K562 (cell line): ENCODE measurements around the gene UFSP1. TPM values are rescaled to one million over a fixed set of nuclear protein-coding genes. Genes with fewer than 3 reads are reported as not detected.

ENCODE experiments used
- BMI1 ChIP-seq: fragments of 150-350 bp; IDR thresholded peaks from 2 replicates; pipeline ENCODE4 v1.6.1; 2014; ENCODE audit warnings: low read length
- DPF2 ChIP-seq: fragments of 450-650 bp; IDR thresholded peaks from 2 replicates; pipeline ENCODE4 v1.6.1; 2016
- EP300 ChIP-seq: IDR thresholded peaks from 2 replicates; pipeline ENCODE4 v1.6.1; 2012; ENCODE audit warnings: low read length, improper control_type of control experiment
- HCFC1 ChIP-seq: IDR thresholded peaks from 2 replicates; pipeline ENCODE4 v1.6.1; 2012; ENCODE audit warnings: low read depth, low read length, improper control_type of control experiment
- MAFF ChIP-seq: IDR thresholded peaks from 2 replicates; pipeline ENCODE4 v1.6.1; 2012; ENCODE audit warnings: low read length, improper control_type of control experiment
- OTX1 ChIP-seq: fragments of 450-650 bp; formaldehyde crosslinking; IDR thresholded peaks from 2 replicates; pipeline ENCODE4 v1.4.0; 2022; ENCODE audit warnings: mild to moderate bottlenecking
- PTTG1 ChIP-seq: fragments of 450-650 bp; IDR thresholded peaks from 2 replicates; pipeline ENCODE4 v1.6.1; 2016; ENCODE audit warnings: low read depth, mild to moderate bottlenecking, missing genetic modification characterization, missing compliant biosample characterization
- RHOXF2B ChIP-seq: fragments of 250-450 bp; sonication (Bioruptor Pico); conservative IDR thresholded peaks from 2 replicates; pipeline ENCODE4 v1.5.1; 2021
- SMARCA4 ChIP-seq: fragments of 450-650 bp; IDR thresholded peaks from 2 replicates; pipeline ENCODE4 v1.6.1; 2016
- STAG1 ChIP-seq: sonication (generic); formaldehyde crosslinking; IDR thresholded peaks from 2 replicates; pipeline ENCODE4 v1.5.0; 2020; ENCODE audit warnings: missing genetic modification reagents, borderline replicate concordance
- ZFX ChIP-seq: sonication (generic); formaldehyde crosslinking; IDR thresholded peaks from 2 replicates; pipeline ENCODE4 v1.8.0; 2022; ENCODE audit warnings: mild to moderate bottlenecking, missing genetic modification reagents, moderate library complexity
- ZNF121 ChIP-seq: sonication (generic); formaldehyde crosslinking; conservative IDR thresholded peaks from 2 replicates; pipeline ENCODE4 v1.8.0; 2022; ENCODE audit warnings: missing genetic modification reagents
- ZNF41 ChIP-seq: fragments of 250-450 bp; sonication (Bioruptor Pico); conservative IDR thresholded peaks from 2 replicates; pipeline ENCODE4 v1.4.0; 2020; ENCODE audit warnings: mild to moderate bottlenecking
- ZNF57 ChIP-seq: fragments of 450-650 bp; formaldehyde crosslinking; IDR thresholded peaks from 2 replicates; pipeline ENCODE4 v1.4.0; 2020; ENCODE audit warnings: mild to moderate bottlenecking, moderate library complexity
- polyA plus RNA-seq, 8 experiments: library from polyadenylated mRNA; depleted of rRNA in 4 of 8; stranded (reverse) in 5 of 8; unstranded in 3 of 8; fragments of >200 nt; fragmentation: Nextera tagmentation in 2 of 8; fragmentation: Illumina TruSeq in 1 of 8; extraction: Ambion mirVana in 2 of 8; extraction: Trizol in 1 of 8; gene quantifications; 2 replicates each; pipeline versions ENCODE4 v1.2.1 to v1.2.3, GENCODE V29; 2011 to 2014; ENCODE audit warnings: inconsistent platforms in 1 of 8, missing spikeins in 1 of 8
- total RNA-seq, 7 experiments: library from RNA; depleted of rRNA in 6 of 7; stranded (reverse); fragments of >200 nt in 6 of 7; fragmentation: Illumina TruSeq in 2 of 7; extraction: Trizol in 2 of 7; gene quantifications; 2 replicates each; pipeline versions ENCODE4 v1.2.1 to v1.2.3, GENCODE V29; 2011 to 2021; ENCODE audit warnings: low replicate concordance in 1 of 7
- TF ChIP-seq, protein P1 (sequence below): sonication (generic); formaldehyde crosslinking; IDR thresholded peaks from 2 replicates; pipeline ENCODE4 v1.8.0; 2022; ENCODE audit warnings: missing genetic modification reagents, mild to moderate bottlenecking, borderline replicate concordance
- TF ChIP-seq, protein P2 (sequence below): fragments of 450-650 bp; IDR thresholded peaks from 2 replicates; pipeline ENCODE4 v1.6.1; 2016; ENCODE audit warnings: low read depth, mild to moderate bottlenecking, moderate library complexity
- TF ChIP-seq, protein P3 (sequence below): fragments of 250-450 bp; sonication (Bioruptor Pico); IDR thresholded peaks from 2 replicates; pipeline ENCODE4 v1.8.0; 2021; ENCODE audit warnings: moderate library complexity, mild to moderate bottlenecking, inconsistent platforms
- TF ChIP-seq, protein P4 (sequence below), 2 experiments: fragments of 450-650 bp in 1 of 2; sonication (generic) in 1 of 2; formaldehyde crosslinking in 1 of 2; IDR thresholded peaks in 1 of 2; conservative IDR thresholded peaks in 1 of 2; 2 replicates each; pipeline versions ENCODE4 v1.6.1 to v1.8.1; 2016 to 2023; ENCODE audit warnings: mild to moderate bottlenecking in 2 of 2, moderate library complexity in 2 of 2, inconsistent platforms in 1 of 2, missing genetic modification reagents in 1 of 2
- TF ChIP-seq, protein P5 (sequence below): IDR thresholded peaks from 2 replicates; pipeline ENCODE4 v1.6.1; 2011; ENCODE audit warnings: borderline replicate concordance, low read depth, mild to moderate bottlenecking, moderate library complexity, low read length; ENCODE audit not compliant: insufficient read depth, poor library complexity, severe bottlenecking
- TF ChIP-seq, protein P6 (sequence below): fragments of 250-450 bp; sonication (Bioruptor Pico); IDR thresholded peaks from 2 replicates; pipeline ENCODE4 v1.4.0; 2020; ENCODE audit warnings: mild to moderate bottlenecking, moderate library complexity

Gene UFSP1
- total and polyA plus RNA-seq, 9 of the 15 experiments (the other 6 are each of a cell fraction or from before 2014, with no cell fraction given) = 0.50 to 18.8 (median 2.1) TPM

DNA sequence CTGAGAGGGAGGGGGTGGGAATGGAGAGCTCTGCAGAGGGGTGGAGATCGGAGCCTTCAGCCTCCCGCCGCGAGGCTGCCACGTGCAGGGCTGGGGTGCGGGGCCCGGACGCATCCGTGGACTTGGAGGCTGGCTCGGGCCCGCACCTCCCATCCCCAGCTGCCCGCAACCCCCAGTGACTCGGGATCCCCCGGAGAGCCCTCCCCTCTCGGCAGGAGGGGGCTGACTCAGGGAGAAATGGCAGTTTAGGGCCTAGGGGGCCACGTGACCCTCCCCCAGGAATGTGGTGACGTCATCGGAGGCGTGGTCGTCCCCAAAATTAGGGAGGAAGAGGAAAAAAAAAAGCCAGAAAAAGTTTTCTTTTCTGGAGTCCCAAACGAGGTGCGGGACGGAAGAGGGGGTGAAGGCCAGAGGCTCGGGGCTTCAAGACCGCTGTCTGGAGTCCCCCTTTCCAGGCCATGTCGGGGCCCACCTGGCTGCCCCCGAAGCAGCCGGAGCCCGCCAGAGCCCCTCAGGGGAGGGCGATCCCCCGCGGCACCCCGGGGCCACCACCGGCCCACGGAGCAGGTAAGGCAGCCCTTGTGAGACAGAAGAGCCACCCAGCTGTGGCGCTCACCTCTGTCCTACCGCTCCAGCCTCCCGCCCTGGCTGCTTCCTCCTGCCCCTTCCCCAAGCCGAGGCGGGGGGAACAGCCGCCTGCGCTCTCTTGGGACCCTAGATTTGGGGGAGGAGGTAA, 22.3 kb downstream of the UFSP1 start, which contains the start of gene TRIP6 (continued):
- TF ChIP-seq, protein P1, sequence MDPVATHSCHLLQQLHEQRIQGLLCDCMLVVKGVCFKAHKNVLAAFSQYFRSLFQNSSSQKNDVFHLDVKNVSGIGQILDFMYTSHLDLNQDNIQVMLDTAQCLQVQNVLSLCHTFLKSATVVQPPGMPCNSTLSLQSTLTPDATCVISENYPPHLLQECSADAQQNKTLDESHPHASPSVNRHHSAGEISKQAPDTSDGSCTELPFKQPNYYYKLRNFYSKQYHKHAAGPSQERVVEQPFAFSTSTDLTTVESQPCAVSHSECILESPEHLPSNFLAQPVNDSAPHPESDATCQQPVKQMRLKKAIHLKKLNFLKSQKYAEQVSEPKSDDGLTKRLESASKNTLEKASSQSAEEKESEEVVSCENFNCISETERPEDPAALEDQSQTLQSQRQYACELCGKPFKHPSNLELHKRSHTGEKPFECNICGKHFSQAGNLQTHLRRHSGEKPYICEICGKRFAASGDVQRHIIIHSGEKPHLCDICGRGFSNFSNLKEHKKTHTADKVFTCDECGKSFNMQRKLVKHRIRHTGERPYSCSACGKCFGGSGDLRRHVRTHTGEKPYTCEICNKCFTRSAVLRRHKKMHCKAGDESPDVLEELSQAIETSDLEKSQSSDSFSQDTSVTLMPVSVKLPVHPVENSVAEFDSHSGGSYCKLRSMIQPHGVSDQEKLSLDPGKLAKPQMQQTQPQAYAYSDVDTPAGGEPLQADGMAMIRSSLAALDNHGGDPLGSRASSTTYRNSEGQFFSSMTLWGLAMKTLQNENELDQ (CRISPR knock-in tag) = no peak
- TF ChIP-seq ZFX (CRISPR knock-in tag) (peak; percentile 89), BMI1 (no peak), ZNF57 (CRISPR knock-in tag) (no peak), STAG1 (CRISPR knock-in tag) (no peak), ZNF41 (CRISPR knock-in tag) (no peak), RHOXF2B (CRISPR knock-in tag) (0 out of 2 replicates have a peak, but pooled peaks have one; percentile 17), MAFF (no peak), EP300 (peak; percentile 74), DPF2 (peak; percentile 86), PTTG1 (tag) (no peak), ZNF121 (CRISPR knock-in tag) (no peak), HCFC1 (peak; percentile 9; the same call in 1 of the 2 replicates), OTX1 (peak; percentile 9; the same call in 1 of the 2 replicates), SMARCA4 (peak; percentile 79)
- TF ChIP-seq, protein P2, sequence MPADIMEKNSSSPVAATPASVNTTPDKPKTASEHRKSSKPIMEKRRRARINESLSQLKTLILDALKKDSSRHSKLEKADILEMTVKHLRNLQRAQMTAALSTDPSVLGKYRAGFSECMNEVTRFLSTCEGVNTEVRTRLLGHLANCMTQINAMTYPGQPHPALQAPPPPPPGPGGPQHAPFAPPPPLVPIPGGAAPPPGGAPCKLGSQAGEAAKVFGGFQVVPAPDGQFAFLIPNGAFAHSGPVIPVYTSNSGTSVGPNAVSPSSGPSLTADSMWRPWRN = peak; percentile 78; the same call in 1 of the 2 replicates
- TF ChIP-seq, protein P3, sequence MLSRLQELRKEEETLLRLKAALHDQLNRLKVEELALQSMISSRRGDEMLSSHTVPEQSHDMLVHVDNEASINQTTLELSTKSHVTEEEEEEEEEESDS (CRISPR knock-in tag) = no peak
- TF ChIP-seq, protein P4, sequence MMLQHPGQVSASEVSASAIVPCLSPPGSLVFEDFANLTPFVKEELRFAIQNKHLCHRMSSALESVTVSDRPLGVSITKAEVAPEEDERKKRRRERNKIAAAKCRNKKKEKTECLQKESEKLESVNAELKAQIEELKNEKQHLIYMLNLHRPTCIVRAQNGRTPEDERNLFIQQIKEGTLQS (IDR thresholded peaks at IDR 0.05) = peak; percentile 100
- TF ChIP-seq, protein P4 (CRISPR knock-in tag; conservative IDR thresholded peaks at IDR 0.05) = peak; percentile 96
- TF ChIP-seq, protein P5, sequence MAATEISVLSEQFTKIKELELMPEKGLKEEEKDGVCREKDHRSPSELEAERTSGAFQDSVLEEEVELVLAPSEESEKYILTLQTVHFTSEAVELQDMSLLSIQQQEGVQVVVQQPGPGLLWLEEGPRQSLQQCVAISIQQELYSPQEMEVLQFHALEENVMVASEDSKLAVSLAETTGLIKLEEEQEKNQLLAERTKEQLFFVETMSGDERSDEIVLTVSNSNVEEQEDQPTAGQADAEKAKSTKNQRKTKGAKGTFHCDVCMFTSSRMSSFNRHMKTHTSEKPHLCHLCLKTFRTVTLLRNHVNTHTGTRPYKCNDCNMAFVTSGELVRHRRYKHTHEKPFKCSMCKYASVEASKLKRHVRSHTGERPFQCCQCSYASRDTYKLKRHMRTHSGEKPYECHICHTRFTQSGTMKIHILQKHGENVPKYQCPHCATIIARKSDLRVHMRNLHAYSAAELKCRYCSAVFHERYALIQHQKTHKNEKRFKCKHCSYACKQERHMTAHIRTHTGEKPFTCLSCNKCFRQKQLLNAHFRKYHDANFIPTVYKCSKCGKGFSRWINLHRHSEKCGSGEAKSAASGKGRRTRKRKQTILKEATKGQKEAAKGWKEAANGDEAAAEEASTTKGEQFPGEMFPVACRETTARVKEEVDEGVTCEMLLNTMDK = no peak
- TF ChIP-seq, protein P6, sequence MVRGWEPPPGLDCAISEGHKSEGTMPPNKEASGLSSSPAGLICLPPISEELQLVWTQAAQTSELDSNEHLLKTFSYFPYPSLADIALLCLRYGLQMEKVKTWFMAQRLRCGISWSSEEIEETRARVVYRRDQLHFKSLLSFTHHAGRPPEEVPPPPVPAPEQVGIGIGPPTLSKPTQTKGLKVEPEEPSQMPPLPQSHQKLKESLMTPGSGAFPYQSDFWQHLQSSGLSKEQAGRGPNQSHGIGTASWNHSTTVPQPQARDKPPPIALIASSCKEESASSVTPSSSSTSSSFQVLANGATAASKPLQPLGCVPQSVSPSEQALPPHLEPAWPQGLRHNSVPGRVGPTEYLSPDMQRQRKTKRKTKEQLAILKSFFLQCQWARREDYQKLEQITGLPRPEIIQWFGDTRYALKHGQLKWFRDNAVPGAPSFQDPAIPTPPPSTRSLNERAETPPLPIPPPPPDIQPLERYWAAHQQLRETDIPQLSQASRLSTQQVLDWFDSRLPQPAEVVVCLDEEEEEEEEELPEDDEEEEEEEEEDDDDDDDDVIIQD (CRISPR knock-in tag) = no peak
